HepG2 (cell line): ENCODE results near the gene CSRP3. TPM values are rescaled to one million over a fixed set of nuclear protein-coding genes. Genes with fewer than 3 reads are reported as not detected.

Experiments used
- ASH2L ChIP-seq: fragments of 300-600, 200-600 bp; sonication (generic); IDR thresholded peaks from 2 replicates; pipeline ENCODE4 v1.7.0; 2017; ENCODE audit warnings: low read depth, mild to moderate bottlenecking, moderate library complexity, mixed read lengths, low read length; ENCODE audit not compliant: insufficient read length
- HDAC1 ChIP-seq: sonication (generic); formaldehyde crosslinking; IDR thresholded peaks from 2 replicates; pipeline ENCODE4 v1.5.1; 2020; ENCODE audit warnings: mild to moderate bottlenecking, missing genetic modification reagents
- HOXA3 ChIP-seq: sonication (generic); formaldehyde crosslinking; IDR thresholded peaks from 2 replicates; pipeline ENCODE4 v1.5.0; 2020; ENCODE audit warnings: missing genetic modification reagents
- MEIS1 ChIP-seq: sonication (generic); formaldehyde crosslinking; IDR thresholded peaks from 2 replicates; pipeline ENCODE4 v1.9.0; 2021; ENCODE audit warnings: mild to moderate bottlenecking, missing genetic modification reagents, moderate library complexity, borderline replicate concordance
- NAIF1 ChIP-seq: sonication (generic); formaldehyde crosslinking; IDR thresholded peaks from 2 replicates; pipeline ENCODE4 v1.5.0; 2020; ENCODE audit warnings: mild to moderate bottlenecking, missing genetic modification reagents, borderline replicate concordance
- TGIF2 ChIP-seq: IDR thresholded peaks from 2 replicates; pipeline ENCODE4 v1.6.1; 2016; ENCODE audit warnings: control low read depth, missing compliant biosample characterization
- ZNF20 ChIP-seq: sonication (generic); formaldehyde crosslinking; IDR thresholded peaks from 2 replicates; pipeline ENCODE4 v1.4.0; 2020; ENCODE audit warnings: mild to moderate bottlenecking, moderate library complexity, missing genetic modification reagents
- ZNF253 ChIP-seq: sonication (generic); formaldehyde crosslinking; IDR thresholded peaks from 2 replicates; pipeline ENCODE4 v1.8.0; 2022; ENCODE audit warnings: mild to moderate bottlenecking, missing genetic modification reagents, borderline replicate concordance
- ZNF614 ChIP-seq: IDR thresholded peaks from 2 replicates; pipeline ENCODE4 v1.6.1; 2018; ENCODE audit warnings: missing biosample characterization, missing genetic modification reagents, inconsistent platforms, borderline replicate concordance
- polyA plus RNA-seq, 8 experiments: library from polyadenylated mRNA; depleted of rRNA in 3 of 8; stranded (reverse) in 7 of 8; unstranded in 1 of 8; fragments of >200 nt; fragmentation: Illumina TruSeq in 4 of 8; extraction: Trizol in 4 of 8; gene quantifications; 2 replicates each; pipeline versions ENCODE4 v1.2.1 to v1.2.3, GENCODE V29; 2011 to 2016; ENCODE audit warnings: low read depth in 4 of 8, missing spikeins in 1 of 8, mixed read lengths in 1 of 8; ENCODE audit not compliant: insufficient read depth in 1 of 8
- total RNA-seq, 5 experiments: library from RNA; depleted of rRNA; stranded (reverse); fragments of >200 nt; fragmentation: Illumina TruSeq; extraction: Trizol; gene quantifications; 2 replicates each; pipeline ENCODE4 v1.2.3, GENCODE V29; 2016; ENCODE audit warnings: low read depth in 1 of 5
- TF ChIP-seq, protein P1 (sequence below): sonication (generic); formaldehyde crosslinking; conservative IDR thresholded peaks from 2 replicates; pipeline ENCODE4 v1.8.0; 2022; ENCODE audit warnings: mild to moderate bottlenecking, moderate library complexity, missing genetic modification reagents
- TF ChIP-seq, protein P2 (sequence below): sonication (generic); formaldehyde crosslinking; IDR thresholded peaks from 2 replicates; pipeline ENCODE4 v1.4.0; 2020; ENCODE audit warnings: mild to moderate bottlenecking, missing genetic modification reagents
- TF ChIP-seq, protein P3 (sequence below): IDR thresholded peaks from 2 replicates; pipeline ENCODE4 v1.6.1; 2016; ENCODE audit warnings: low read depth
- TF ChIP-seq, protein P4 (sequence below): sonication (generic); formaldehyde crosslinking; IDR thresholded peaks from 2 replicates; pipeline ENCODE4 v1.4.0; 2020; ENCODE audit warnings: missing genetic modification reagents
- TF ChIP-seq, protein P5 (sequence below): IDR thresholded peaks from 2 replicates; pipeline ENCODE4 v1.6.1; 2012; ENCODE audit warnings: low read length, improper control_type of control experiment
- TF ChIP-seq, protein P6 (sequence below): sonication (generic); formaldehyde crosslinking; IDR thresholded peaks from 2 replicates; pipeline ENCODE4 v1.5.1; 2020; ENCODE audit warnings: missing genetic modification reagents, mild to moderate bottlenecking, borderline replicate concordance
- TF ChIP-seq, protein P7 (sequence below): IDR thresholded peaks from 2 replicates; pipeline ENCODE4 v1.6.1; 2016; ENCODE audit warnings: missing compliant biosample characterization, missing genetic modification reagents, borderline replicate concordance

CSRP3 gene
- total and polyA plus RNA-seq, 2 of the 13 experiments (the other 11 are each of a cell fraction or from before 2014, with no cell fraction given) = not detected

DNA sequence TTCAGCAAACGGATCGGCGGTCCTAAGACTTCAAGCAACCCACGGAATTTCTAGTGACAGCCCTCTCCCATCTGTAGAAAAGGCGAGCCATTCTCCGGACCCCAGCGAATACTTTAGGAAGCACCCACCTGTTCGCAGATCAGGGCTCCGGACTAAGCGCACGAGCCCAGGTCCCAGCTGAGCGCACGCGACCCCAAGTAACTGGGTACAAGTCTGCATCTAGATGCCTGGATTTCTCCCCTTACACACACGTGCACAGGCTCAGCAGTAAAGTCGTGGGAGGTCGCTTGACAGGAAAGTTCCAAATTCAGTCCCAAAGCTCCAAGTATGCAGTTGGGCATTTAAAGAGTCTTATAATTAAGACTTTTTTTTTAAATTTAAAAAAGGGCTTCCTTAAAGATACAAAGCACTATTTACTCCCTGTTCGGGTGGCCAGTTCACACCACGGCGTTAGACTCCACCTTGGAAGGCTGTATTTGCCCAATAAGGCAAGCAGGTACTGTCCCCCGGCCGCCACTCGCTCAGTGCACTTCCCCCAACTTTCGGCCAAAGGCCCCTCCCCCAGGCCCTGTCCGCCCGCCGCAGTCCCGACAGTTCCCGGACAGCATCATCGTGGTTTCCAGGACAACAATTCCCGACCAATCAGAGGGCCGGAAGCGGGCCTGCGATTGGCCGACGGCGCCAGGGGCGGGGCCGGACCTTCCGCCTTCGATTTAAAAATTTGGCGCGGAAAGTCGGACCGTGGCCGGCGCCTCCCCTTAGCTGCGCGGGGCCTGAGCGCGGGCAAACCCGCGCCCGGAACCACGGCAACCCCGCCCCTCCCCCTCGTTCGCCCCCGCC lies 38.9 kb upstream of the CSRP3 start, which contains the start of gene E2F8 (continued):
- TF ChIP-seq, protein P1, sequence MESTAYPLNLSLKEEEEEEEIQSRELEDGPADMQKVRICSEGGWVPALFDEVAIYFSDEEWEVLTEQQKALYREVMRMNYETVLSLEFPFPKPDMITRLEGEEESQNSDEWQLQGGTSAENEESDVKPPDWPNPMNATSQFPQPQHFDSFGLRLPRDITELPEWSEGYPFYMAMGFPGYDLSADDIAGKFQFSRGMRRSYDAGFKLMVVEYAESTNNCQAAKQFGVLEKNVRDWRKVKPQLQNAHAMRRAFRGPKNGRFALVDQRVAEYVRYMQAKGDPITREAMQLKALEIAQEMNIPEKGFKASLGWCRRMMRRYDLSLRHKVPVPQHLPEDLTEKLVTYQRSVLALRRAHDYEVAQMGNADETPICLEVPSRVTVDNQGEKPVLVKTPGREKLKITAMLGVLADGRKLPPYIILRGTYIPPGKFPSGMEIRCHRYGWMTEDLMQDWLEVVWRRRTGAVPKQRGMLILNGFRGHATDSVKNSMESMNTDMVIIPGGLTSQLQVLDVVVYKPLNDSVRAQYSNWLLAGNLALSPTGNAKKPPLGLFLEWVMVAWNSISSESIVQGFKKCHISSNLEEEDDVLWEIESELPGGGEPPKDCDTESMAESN (CRISPR knock-in tag) = peak; percentile 33; the same call in 1 of the 2 replicates
- TF ChIP-seq HOXA3 (peak; percentile 25), ZNF614 (CRISPR knock-in tag) (no peak), NAIF1 (no peak), TGIF2 (peak; percentile 69), MEIS1 (CRISPR knock-in tag) (no peak), HDAC1 (peak; percentile 92), ZNF253 (CRISPR knock-in tag) (no peak), ASH2L (peak; percentile 38), ZNF20 (no peak)
- TF ChIP-seq, protein P2, sequence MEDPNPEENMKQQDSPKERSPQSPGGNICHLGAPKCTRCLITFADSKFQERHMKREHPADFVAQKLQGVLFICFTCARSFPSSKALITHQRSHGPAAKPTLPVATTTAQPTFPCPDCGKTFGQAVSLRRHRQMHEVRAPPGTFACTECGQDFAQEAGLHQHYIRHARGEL (CRISPR knock-in tag) = no peak
- TF ChIP-seq, protein P3, sequence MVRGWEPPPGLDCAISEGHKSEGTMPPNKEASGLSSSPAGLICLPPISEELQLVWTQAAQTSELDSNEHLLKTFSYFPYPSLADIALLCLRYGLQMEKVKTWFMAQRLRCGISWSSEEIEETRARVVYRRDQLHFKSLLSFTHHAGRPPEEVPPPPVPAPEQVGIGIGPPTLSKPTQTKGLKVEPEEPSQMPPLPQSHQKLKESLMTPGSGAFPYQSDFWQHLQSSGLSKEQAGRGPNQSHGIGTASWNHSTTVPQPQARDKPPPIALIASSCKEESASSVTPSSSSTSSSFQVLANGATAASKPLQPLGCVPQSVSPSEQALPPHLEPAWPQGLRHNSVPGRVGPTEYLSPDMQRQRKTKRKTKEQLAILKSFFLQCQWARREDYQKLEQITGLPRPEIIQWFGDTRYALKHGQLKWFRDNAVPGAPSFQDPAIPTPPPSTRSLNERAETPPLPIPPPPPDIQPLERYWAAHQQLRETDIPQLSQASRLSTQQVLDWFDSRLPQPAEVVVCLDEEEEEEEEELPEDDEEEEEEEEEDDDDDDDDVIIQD (CRISPR knock-in tag) = peak; percentile 78; the same call in 1 of the 2 replicates
- TF ChIP-seq, protein P4, sequence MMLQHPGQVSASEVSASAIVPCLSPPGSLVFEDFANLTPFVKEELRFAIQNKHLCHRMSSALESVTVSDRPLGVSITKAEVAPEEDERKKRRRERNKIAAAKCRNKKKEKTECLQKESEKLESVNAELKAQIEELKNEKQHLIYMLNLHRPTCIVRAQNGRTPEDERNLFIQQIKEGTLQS (CRISPR knock-in tag) = no peak
- TF ChIP-seq, protein P5, sequence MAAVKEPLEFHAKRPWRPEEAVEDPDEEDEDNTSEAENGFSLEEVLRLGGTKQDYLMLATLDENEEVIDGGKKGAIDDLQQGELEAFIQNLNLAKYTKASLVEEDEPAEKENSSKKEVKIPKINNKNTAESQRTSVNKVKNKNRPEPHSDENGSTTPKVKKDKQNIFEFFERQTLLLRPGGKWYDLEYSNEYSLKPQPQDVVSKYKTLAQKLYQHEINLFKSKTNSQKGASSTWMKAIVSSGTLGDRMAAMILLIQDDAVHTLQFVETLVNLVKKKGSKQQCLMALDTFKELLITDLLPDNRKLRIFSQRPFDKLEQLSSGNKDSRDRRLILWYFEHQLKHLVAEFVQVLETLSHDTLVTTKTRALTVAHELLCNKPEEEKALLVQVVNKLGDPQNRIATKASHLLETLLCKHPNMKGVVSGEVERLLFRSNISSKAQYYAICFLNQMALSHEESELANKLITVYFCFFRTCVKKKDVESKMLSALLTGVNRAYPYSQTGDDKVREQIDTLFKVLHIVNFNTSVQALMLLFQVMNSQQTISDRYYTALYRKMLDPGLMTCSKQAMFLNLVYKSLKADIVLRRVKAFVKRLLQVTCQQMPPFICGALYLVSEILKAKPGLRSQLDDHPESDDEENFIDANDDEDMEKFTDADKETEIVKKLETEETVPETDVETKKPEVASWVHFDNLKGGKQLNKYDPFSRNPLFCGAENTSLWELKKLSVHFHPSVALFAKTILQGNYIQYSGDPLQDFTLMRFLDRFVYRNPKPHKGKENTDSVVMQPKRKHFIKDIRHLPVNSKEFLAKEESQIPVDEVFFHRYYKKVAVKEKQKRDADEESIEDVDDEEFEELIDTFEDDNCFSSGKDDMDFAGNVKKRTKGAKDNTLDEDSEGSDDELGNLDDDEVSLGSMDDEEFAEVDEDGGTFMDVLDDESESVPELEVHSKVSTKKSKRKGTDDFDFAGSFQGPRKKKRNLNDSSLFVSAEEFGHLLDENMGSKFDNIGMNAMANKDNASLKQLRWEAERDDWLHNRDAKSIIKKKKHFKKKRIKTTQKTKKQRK = no peak
- TF ChIP-seq, protein P6, sequence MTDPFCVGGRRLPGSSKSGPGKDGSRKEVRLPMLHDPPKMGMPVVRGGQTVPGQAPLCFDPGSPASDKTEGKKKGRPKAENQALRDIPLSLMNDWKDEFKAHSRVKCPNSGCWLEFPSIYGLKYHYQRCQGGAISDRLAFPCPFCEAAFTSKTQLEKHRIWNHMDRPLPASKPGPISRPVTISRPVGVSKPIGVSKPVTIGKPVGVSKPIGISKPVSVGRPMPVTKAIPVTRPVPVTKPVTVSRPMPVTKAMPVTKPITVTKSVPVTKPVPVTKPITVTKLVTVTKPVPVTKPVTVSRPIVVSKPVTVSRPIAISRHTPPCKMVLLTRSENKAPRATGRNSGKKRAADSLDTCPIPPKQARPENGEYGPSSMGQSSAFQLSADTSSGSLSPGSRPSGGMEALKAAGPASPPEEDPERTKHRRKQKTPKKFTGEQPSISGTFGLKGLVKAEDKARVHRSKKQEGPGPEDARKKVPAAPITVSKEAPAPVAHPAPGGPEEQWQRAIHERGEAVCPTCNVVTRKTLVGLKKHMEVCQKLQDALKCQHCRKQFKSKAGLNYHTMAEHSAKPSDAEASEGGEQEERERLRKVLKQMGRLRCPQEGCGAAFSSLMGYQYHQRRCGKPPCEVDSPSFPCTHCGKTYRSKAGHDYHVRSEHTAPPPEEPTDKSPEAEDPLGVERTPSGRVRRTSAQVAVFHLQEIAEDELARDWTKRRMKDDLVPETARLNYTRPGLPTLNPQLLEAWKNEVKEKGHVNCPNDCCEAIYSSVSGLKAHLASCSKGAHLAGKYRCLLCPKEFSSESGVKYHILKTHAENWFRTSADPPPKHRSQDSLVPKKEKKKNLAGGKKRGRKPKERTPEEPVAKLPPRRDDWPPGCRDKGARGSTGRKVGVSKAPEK = no peak
- TF ChIP-seq, protein P7, sequence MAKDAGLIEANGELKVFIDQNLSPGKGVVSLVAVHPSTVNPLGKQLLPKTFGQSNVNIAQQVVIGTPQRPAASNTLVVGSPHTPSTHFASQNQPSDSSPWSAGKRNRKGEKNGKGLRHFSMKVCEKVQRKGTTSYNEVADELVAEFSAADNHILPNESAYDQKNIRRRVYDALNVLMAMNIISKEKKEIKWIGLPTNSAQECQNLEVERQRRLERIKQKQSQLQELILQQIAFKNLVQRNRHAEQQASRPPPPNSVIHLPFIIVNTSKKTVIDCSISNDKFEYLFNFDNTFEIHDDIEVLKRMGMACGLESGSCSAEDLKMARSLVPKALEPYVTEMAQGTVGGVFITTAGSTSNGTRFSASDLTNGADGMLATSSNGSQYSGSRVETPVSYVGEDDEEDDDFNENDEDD (CRISPR knock-in tag) = peak; percentile 89; the same call in 1 of the 2 replicates
